Middle frontal gyrus (tissue), 1 donor: Measurements from ENCODE around the gene FKBP9.
"Not testable (repeated sequence)": the region's sequence is repeated elsewhere in the genome, so short reads cannot be mapped to it uniquely, and the experiment has no call there.

Source experiments
- DNase-seq: peaks from one replicate; pipeline ENCODE4 v3.0.0-alpha.2; 2015; ENCODE audit warnings: low spot score; ENCODE audit errors: extremely low spot score

The FKBP9 gene, protein sequence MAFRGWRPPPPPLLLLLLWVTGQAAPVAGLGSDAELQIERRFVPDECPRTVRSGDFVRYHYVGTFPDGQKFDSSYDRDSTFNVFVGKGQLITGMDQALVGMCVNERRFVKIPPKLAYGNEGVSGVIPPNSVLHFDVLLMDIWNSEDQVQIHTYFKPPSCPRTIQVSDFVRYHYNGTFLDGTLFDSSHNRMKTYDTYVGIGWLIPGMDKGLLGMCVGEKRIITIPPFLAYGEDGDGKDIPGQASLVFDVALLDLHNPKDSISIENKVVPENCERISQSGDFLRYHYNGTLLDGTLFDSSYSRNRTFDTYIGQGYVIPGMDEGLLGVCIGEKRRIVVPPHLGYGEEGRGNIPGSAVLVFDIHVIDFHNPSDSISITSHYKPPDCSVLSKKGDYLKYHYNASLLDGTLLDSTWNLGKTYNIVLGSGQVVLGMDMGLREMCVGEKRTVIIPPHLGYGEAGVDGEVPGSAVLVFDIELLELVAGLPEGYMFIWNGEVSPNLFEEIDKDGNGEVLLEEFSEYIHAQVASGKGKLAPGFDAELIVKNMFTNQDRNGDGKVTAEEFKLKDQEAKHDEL

DNA sequence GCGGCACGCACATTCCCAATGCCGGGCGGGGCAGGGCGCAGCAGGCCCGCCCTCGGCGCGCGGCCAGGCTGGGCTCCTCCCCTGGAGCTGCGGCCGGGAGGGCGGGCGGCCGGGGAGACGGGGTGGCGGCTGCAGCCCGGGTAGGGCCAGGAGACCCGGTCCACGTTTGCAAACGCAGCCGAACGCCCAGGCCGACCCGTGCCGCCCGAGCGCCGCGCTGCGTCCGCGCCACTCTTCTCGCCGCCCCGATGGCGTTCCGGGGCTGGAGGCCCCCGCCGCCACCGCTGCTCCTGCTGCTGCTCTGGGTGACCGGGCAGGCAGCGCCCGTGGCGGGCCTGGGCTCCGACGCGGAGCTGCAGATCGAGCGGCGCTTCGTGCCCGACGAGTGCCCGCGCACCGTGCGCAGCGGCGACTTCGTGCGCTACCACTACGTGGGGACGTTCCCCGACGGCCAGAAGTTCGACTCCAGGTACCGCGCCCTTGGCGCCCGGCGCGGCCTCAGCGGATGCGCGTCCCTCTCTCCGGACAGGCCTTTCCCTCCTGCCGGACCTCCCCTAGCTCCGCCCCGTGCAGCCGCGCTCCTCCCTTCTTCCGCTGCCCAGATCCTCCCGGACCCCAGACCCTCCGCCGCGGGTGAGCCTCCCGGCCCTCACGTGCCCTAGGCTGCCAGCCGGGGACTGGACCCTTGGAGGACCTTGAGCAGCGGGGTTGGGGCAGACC lies at the start of gene FKBP9:
TSS of gene FKBP9 (plus strand) at position 115 of the 720 bp plus-strand sequence. CDS start at position 249, 134 bp downstream.
- DNase-seq = peak; percentile 36

DNA sequence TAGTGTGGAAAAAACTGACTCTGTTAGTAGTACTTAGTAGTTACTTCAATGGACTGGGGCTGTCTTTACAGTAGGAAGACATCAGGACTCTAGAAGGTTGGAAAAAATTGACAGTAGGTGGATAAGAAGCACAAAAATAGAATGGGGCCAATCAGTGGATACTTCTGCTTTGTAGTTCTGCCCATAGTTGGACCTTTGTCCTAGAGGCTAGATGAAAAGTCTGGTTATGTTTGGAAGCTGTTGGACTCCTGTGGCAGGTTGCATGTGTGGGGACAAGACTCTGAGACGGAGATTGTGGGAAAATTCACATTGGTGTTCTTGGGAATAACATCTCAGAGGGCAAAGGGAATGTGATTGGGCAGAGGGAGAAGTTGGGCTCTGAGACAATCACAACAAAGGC lies 47.0 kb upstream of the FKBP9 start:
- DNase-seq = no peak

DNA sequence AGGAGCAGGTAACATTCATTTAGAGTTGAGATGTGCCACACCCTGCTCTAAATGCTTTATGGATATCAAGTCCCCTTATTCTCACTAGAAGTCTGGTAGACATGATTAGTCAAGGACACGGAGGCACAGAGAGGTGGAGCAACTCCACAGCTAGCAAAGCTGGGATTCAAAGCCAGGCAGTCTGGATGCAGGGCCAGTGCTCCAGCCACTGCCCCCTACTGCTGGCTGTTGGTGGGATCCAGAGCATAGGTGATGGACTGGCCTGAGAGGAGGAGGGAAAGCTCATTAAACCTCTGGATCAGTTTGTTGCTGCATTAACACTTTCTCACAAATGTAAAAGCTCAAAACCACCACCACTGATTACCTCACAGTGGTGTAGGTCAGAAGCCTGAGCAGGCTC lies 43.1 kb upstream of the FKBP9 start:
- no peak for DNase-seq

DNA sequence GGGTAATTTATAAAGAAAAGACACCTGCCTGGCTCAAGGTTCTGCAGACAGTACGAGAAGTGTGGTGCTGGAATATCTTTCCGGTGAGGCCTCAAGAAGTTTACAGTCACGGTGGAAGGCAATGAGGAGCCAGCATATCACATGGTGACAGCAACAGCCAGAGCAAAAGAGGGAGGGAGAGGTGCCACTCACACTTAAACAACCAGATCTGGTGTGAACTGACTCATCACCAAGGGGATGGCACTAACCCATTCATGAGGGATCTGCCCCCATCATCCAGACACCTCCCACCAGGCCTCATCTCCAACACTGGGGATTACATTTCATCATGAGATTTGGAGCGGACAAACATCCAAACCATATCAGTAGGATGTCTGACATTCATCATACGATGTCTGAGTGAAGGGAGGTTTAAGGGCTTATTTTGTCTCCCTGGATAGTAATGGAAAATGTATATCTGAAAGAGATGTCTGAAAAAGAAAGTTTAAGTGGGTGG lies 42.2 kb upstream of the FKBP9 start:
- no peak for DNase-seq

DNA sequence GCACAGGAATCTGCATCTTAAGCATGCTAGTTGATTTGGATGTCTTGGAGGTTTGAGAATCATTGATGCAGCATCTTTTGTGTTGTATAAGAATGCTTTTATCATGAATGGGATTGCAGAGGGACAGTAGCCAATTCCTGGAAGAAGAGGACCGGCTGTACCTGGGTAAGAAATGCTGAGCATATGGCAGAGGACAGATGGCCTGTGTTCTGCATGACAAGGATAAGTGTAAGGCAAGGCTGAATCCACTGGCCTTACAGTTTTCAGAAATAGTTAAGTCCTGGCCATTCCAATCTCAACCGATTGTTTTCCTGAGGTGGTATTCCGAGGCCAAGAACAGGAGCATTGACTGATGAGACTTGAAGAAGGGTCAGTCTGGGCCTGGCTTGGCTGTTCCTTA lies 41.2 kb upstream of the FKBP9 start:
- DNase-seq = no peak

DNA sequence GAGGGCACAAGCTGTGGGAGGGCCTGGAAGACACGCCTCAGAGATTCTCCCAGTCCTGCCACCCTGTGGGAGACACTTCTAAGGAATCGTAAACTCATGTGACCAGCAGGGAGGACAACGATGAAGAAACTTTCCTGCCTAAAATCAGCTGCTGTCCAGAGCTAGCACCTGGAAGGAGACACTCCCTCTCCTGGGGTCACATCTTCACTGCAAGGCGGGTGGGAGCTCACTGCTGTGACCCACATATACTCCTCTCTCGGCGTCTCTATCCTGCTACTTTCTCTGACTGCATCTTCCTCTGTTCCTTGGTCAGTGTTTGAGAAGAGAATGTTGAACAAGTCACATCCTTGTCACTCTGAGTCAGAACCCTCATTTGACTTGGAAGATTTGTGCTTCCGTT lies 40.2 kb upstream of the FKBP9 start:
- not testable (repeated sequence) for DNase-seq

DNA sequence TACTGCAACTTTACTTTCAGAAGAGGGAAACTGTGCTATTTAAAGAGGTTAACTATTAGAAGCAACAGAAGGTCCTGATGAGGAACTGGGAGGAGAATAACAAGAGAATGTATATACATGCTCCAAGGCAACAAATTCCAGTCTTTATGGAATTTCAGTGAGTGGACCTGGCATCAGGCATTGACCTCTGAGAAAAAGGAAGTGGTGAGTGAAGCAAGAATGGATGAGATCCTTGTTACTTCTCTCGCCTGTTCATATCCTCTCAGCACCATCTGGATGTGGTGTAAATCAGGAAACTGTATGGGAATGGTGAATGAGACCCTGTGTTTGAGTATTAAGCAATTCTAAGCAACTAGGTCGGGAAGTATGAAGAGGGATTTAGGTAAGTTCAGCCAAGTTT lies 35.3 kb upstream of the FKBP9 start:
- DNase-seq = no peak

DNA sequence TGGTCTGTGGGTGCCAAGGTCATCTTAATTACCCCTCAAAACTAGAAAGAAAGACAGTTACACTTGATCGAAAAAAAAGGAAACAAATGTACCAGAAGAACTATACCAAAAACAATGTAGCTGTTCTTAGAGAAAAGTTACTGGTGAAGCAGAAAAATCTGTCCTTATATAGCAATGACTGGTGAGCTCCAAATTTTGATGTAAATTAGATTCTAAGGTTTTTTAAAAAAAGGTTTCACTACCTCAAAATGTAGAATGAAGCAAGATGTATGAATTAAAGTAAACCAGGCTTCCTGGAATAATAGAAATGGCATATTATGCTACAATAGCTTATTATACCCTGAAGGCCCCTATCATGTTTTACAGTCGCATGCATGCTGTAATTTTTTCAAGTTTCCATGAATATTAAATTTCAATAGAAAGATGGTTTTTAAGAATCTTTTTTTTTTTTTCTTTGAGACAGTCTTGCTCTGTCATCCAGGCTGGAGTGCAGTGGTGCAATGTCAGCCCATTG lies 28.4 kb upstream of the FKBP9 start:
- no peak for DNase-seq

DNA sequence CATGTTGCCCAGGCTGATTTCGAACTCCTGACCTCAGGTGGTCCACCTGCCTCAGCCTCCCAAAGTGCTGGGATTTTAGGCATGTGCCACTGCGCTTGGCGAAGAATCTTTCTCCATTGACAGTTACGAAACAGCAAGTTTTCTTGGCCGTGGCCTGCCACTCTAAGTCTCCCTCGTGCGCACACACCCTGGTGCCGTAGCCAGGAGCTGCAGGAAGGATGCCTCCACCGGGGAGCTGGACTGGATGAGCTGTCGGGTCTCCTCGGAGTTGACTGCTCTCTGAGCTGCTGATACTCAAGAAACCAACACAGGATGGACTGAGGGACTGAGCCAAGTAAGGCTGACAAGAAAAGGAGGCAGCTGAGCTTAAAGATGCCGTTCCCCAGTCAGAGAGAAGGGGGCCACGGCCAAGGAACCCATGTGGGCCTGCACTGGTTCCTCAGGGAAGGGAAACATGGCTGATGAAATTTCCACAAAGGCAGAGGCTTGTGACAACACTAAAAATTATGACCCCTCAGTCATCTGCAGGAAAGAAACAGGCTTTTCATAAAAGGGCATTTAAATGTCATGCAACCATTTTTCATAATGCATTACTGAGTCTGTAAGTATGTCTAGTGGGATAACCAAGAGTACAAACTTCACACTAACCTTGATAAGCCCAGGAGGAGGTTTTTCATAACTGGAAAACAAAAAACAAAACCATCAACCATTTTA lies 27.7 kb upstream of the FKBP9 start:
- no peak for DNase-seq

DNA sequence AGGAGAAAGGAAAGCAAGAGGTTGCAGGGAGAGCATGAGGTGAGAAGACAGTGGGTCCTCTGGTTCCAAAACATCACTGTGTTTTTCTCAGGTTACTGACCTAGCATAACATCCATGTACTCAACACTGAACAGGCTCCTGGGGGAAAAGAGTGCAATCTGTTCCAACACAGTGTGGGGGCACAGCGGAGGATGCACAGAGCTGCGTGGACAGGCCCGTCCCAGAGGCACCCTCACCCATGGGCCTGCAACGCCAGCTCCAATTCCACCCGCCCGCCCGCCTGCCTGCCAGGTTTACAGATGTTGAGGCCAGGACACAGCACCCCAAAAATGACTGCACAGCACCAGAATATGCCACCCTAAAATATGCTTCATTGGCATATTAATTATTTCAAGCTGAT lies 26.9 kb upstream of the FKBP9 start:
- no peak for DNase-seq

DNA sequence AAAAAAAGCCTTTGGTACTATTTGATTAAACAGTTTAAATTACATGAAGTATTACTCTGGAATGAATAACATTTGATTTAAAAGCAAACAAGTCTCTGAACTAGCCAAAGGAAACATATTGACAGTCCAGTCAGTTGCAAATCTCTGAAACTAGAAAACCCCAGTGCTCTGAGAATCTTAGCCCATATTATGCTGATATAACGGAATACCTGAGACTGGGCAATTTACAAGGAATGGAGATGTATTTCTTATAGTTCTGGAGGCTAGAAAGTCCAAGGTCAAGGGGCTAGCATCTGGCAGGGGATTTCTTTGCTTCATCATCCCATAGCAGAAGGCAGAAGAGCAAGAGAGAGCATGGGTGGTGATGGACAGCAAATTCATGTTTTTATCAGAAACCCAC lies 21.7 kb upstream of the FKBP9 start:
- no peak for DNase-seq

DNA sequence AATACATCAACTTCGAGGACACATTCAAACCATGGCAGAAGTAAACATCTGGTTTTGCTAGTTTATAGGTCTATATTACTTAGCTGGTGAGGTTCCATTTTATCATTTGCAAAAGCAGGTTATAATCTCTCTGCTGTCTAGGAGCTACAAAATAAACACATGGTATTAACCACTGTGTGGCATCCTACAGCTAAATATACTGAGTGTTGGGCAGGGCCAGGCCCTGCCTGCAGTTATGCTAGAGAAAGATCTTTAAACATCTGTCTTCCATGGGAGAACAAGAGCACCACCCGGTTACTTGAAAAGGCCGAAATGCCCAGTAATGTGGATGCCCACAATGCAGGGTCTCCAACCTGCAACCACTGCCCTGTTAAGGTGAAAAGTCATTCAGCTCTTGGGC lies 20.6 kb upstream of the FKBP9 start:
- DNase-seq = no peak

DNA sequence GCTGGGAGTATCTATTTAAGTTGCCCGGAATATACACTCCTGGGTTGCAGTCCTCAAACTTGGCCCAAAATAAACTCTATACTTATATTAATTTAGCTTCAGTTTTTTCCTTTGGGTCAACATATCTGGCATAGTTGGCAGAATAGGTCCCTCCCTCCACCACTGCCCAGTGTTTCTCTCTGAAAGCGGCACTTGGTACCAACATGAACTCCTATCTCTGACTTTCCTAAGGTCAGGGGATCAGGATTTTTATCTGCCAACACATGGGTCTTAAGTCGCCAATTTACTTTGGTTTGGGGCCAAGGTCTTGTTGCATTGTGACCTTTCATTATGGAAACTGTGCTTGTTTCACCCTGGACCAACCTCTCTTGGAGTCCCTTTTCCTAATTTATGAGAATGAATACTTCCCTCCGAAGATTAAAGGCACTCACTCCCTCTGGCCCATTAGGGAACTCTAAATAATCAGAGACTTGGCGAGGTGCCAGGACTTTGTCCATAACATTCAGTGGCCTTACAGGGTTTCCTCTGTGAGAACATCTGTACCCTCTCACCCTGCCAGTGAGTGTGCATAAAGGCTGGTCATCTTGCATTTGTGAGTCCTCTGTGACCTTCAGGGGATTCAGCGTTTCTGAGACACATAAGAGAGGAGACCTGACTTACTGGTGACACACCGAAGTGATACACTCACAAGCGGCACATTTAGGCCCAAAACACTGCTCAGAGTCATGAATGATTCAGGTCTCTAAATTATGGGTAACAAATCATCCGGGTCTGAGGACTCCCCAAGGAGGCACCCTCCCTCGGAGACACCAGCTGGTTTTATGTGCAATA lies 19.7 kb upstream of the FKBP9 start:
- DNase-seq = no peak

DNA sequence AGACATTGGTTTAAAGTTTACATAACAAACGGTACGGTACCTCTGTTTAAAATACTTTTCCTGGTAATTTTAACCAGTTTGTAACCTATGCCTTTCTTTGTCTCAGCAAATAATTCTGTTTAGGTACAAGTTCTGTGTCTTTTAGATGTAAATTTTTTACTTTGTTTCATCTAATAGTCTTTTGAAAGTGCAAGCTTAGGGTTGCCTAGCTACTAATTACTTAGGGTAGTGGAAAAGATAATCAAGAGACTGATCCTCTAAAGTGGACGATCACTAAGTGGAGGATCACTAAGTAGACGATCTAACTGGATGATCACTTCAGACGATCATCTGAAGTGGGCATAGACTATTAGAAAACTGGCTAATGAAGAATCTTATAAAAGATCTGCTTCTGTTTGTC lies 16.1 kb upstream of the FKBP9 start:
- DNase-seq = no peak

DNA sequence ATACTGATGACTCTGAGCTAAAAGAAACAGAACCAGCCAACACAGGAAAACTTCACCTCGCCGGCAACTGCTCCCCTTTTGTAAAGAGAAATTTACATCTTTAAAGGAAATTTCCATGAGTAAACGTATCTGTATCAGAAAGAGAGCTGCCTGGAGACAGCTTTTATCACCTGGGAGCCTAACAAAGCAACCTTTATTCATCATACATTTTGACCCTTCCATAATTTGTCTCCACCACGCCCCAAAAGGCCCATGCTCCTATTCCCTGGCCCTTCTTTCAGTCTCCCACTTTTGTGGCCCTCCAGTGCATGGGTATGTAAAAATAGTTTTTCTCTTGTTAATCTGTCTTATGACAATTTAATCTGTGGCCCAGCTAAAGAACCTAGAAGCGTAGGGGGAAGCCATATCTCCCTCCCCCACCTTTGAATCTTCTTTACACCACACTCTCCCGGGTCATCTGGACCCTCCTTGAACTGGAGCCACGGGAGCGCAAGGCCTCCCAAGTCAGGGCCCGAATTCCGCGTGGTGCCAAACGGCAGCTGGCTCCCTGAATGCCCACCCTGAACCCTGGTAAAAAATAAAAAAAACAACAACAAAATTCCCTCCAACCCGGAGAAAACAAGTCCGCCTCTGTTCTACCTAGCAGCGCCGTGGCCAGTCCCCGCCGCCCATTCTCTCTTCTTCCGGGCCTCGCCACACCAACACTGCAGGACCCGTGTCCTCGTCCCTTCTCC lies 15.4 kb upstream of the FKBP9 start:
- DNase-seq = no peak

DNA sequence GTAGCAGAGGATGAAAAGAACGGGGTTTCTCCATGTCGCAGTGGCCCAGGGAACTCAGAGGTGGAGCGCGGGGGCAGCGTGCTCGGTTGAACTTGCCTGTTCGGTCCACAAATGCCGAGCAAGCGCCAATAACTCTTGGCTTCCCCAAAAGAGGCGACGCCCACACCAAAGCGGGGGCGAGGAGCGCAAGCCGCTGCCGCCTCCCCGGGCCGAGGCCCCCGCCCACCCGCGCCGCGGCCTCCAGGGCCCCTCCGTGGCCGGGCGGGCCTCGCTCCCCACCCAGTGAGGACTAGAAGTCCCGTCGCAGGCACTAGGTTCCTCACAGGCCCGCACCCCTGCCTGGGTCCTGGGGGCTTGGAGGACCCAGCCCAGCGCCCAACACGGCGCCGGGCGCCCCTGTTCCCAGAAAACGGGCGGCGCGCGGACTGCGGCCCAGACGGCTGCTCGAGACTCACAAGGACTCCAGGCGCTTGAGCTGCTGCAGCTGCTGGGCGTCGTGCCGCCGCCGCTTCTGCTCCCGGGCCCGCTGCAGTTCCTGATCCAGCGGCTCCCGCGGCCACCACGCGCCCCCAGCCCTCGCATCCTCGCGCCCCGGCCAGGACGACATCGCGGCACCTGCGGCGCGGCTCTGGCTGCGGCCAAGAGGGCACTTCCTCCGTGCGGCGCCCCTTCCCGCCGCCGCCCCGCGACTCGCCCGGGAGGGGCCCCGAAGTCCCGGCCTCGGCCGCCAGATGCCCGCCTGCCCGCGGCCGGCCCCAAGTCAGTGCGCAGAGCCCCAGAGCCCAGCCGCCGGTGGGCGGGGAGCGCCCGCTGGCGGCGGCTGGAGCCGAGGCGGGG lies 14.6 kb upstream of the FKBP9 start:
- no peak for DNase-seq

DNA sequence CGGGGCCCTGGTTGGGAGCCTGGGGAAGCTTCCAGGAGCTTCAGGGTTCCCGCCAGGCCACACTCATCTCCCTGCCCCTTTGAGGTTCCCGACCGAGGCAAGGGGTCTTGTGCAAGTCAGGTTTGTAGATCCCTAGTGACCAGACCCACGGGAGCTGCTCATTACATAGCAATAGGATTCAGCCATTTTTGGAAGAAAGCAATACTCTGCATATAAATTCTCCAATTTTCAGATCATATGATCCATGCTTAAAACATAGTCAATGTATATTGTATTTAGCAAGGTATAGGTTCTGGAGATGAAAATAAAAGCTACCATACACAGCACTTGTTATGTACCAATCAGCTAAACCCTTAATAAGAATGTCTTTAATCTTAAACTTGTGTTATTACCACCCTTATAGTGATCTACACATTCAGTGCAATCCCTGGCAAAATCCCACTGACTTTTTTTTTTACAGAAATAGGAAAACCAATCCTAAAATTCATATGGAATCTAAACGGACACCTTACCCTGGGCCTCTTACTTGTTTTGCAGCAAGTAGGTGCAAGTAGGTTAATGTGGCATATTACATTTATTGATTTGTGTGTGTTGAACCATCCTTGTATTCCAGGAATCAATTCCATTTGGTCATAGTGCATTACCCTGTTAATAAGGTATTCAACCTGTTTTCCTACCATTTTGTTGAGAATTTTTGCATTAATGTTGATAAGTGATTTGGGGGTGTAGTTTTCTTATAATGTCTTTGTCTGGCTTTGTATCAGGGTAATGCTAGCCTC lies 13.8 kb upstream of the FKBP9 start:
- DNase-seq = peak; percentile 65

DNA sequence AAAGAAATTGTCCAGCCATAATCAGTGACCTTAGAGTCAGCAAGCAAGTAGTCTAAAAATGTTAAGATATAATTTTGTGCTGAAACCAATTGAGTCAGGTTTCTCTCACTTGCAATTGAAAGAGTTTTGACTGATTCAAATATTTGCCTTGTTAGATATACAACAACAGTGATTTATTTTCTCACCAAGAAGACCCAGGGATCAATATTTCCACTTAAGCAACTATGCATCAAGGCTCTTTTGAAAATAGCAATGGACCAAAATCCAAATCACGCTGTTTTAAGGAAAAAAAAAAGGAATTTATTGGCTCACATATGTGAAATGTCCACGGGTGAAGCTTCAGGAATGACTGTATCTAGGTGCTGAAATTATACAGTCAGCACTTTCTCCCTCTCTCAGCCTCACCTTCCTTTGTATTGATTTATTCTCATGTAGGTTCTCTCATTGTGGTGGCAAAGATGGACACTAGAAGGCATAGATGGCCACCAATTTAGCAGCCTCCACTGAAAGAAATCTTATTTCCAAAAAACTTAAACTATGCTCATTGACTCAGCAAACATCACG lies 9.7 kb upstream of the FKBP9 start:
- DNase-seq = no peak
